Inferior parietal cortex (tissue), 1 donor: Measurements from ENCODE around the gene FER1L5.

Experiments
- DNase-seq: peaks from one replicate; pipeline ENCODE4 v3.0.0-alpha.2; 2016; ENCODE audit errors: extremely low spot score

The FER1L5 gene

GRCh38 chr2:96695602-96696001 lies 53.0 kb downstream of the FER1L5 start:
- DNase-seq, result no peak

- DNase-seq, result no peak
Measured at GRCh38 chr2:96697476-96697875, 54.9 kb downstream of the FER1L5 start.

- no peak for DNase-seq
Measured at GRCh38 chr2:96698221-96698861, 55.8 kb downstream of the FER1L5 start.

GRCh38 chr2:96699021-96699420 lies 56.5 kb downstream of the FER1L5 start:
- DNase-seq, result no peak

GRCh38 chr2:96699621-96700020 lies 57.1 kb downstream of the FER1L5 start:
- DNase-seq, result no peak

- no peak for DNase-seq
Measured at GRCh38 chr2:96700086-96700485, 57.5 kb downstream of the FER1L5 start.

GRCh38 chr2:96701636-96702035 lies 59.1 kb downstream of the FER1L5 start:
- DNase-seq, result no peak

- no peak for DNase-seq
Measured at GRCh38 chr2:96702098-96702785, 59.7 kb downstream of the FER1L5 start.

- DNase-seq, result no peak
Measured at GRCh38 chr2:96703021-96703751, 60.6 kb downstream of the FER1L5 start.

GRCh38 chr2:96710985-96711384 lies 68.4 kb downstream of the FER1L5 start:
- DNase-seq, result no peak

GRCh38 chr2:96715658-96716057 lies 73.1 kb downstream of the FER1L5 start:
- DNase-seq, result no peak

GRCh38 chr2:96716388-96716787 lies 73.8 kb downstream of the FER1L5 start:
- no peak for DNase-seq

GRCh38 chr2:96726131-96726530 lies 83.6 kb downstream of the FER1L5 start:
- DNase-seq, result no peak

- DNase-seq, result no peak
Measured at GRCh38 chr2:96727431-96727830, 84.9 kb downstream of the FER1L5 start.

- DNase-seq, result no peak
Measured at GRCh38 chr2:96729748-96730147, 87.2 kb downstream of the FER1L5 start.

- no peak for DNase-seq
Measured at GRCh38 chr2:96730212-96730611, 87.6 kb downstream of the FER1L5 start.

- no peak for DNase-seq
Measured at GRCh38 chr2:96733931-96734330, 91.4 kb downstream of the FER1L5 start.

GRCh38 chr2:96734880-96735583 lies 92.5 kb downstream of the FER1L5 start:
- no peak for DNase-seq

- DNase-seq, result no peak
Measured at GRCh38 chr2:96737251-96737650, 94.7 kb downstream of the FER1L5 start.

GRCh38 chr2:96737831-96738230 lies 95.3 kb downstream of the FER1L5 start:
- DNase-seq, result no peak

GRCh38 chr2:96739076-96739632 lies 96.6 kb downstream of the FER1L5 start:
- DNase-seq, result no peak
